KOPT-K1 (cell line): ENCODE measurements around the gene C4A.
"Not testable (repeated sequence)": the region's sequence is repeated elsewhere in the genome, so short reads cannot be mapped to it uniquely, and the experiment has no call there.

Source experiments
- H3K27ac ChIP-seq: fragments of 200-600 bp; sonication (generic); 2 replicates; pipeline ENCODE4 v1.5.1; 2016; ENCODE audit warnings: antibody characterized with exemption, mild to moderate bottlenecking, low read depth, low read length; ENCODE audit not compliant: poor library complexity, severe bottlenecking
- H3K36me3 ChIP-seq: fragments of 200-600 bp; sonication (generic); 2 replicates; pipeline ENCODE4 v1.5.1; 2017; ENCODE audit warnings: antibody characterized with exemption, mild to moderate bottlenecking, low read length, moderate library complexity; ENCODE audit not compliant: insufficient read depth
- H3K9me3 ChIP-seq: fragments of 200-600 bp; sonication (generic); 2 replicates; pipeline ENCODE4 v1.5.1; 2017; ENCODE audit warnings: antibody characterized with exemption, low read length, mild to moderate bottlenecking; ENCODE audit not compliant: insufficient read depth, poor library complexity, severe bottlenecking

Gene C4A

DNA sequence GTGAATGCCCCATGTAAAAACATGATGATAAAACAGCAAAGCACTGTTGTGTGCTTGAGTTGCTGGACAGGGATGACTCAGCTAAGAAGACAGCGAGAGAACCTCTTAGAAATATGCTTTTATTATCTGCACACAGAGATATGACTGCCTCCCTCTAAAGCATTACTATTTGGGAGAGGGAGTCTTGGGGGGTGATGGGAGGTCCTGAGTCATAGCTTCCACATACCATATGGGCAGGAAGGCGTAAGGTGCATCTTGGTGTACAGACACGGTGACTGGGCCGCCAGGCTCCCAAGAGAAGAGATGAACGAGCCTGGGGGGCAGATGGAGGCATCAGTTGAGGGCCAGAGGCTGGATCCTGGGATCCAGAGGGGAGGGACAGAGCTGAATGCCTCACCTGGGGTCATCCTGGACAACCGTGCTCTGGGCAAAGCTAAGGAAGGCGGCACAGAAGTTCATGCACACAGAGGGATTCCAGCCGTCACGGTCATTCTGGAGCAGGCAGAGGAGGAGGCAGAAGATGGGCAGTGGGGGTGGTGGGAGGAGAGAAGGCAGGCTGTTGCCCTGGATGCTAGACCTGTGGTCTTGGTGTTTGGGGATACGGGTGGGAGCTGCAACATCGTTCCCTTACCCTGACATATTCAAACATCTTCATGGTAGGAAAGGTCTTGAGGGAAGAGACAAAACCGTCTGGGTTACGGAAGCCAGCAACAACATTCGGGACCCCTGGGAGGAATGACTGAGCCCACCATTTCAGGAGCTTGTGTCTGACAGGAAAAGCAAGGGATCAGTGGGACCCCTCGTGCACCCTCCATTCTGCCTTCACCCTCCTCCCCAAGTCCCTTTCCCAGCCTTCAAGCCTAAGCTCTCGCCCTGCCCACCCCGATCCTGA, 11.9 kb upstream of the C4A start:
- H3K9me3 ChIP-seq, result no peaks in the 10 kb centered on the region
- H3K27ac ChIP-seq, result no peak overlapping the region
- H3K36me3 ChIP-seq, result peaks cover 61% of the 10 kb centered on the region

DNA sequence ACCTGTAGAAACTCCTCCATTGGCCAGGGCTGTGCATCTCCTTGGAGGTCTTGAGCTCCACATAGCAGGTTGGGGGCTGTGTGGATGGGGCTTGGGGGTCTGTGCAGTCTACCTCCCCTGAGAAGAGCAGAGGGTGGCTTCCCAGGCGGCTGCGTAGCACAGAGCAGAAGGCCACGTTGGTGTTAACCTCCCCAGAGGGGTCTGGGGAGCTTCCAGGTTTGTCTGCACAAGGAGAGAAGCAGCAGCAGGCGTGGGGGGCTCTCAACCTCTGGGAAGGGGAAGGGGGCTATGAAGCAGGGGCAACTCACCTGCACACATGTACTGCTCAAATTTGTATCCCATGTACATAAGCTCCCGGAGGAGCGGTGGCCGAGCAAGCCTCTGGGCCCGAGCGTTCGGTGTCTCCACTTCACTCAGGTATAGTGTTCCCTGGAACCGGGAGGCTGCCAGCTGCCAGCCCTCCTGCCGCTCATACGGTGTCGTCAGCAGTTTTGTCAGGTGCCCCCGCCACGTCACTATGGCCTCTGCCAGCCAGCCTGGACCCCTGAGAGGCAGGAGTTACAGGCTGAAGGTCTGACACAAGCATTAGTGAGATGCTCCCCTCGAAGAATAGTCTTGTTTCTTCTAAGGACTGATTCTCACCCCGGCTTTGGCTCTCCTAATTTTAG, 11.1 kb upstream of the C4A start:
- peaks cover 53% of the 10 kb centered on the region for H3K36me3 ChIP-seq
- peak overlapping the region; percentile 77 for H3K27ac ChIP-seq
- no peaks in the 10 kb centered on the region for H3K9me3 ChIP-seq

DNA sequence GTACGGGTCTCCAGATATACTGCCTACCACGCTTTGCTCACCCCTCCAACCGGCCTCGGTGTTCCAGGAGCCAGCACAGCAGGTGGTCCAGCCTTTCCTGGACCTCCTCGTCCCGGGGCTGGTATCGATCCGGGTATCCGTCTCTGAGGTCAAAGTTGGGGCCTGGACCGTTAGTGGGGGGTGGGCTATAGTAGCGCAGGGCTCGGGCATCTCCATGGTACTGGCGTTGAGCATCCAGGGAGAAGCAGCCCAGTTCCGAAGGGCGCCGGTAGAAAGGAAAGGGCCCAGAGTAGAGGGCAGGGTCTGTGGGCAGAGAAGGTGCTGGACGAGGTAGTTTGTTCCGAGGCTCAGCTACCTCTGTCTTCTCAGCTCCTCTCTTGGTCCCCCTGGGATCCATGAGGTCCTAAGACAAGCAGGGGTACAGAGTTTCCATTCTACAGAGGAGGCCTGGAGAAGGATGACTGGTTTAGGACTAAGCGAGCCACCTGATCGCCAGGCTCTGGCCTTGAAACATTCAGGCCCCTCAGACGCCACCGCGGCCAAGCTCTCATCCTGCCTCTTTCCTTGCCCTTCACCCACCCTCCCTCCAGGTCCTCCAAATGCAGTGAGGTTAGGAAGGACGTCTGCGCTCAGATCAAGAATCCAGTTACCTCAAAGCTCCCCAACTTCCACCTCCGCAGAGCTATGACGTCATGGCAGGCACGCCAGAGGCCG, 10.4 kb upstream of the C4A start:
- H3K36me3 ChIP-seq, result peaks cover 46% of the 10 kb centered on the region
- peak overlapping the region; percentile 77 for H3K27ac ChIP-seq
- no peaks in the 10 kb centered on the region for H3K9me3 ChIP-seq

DNA sequence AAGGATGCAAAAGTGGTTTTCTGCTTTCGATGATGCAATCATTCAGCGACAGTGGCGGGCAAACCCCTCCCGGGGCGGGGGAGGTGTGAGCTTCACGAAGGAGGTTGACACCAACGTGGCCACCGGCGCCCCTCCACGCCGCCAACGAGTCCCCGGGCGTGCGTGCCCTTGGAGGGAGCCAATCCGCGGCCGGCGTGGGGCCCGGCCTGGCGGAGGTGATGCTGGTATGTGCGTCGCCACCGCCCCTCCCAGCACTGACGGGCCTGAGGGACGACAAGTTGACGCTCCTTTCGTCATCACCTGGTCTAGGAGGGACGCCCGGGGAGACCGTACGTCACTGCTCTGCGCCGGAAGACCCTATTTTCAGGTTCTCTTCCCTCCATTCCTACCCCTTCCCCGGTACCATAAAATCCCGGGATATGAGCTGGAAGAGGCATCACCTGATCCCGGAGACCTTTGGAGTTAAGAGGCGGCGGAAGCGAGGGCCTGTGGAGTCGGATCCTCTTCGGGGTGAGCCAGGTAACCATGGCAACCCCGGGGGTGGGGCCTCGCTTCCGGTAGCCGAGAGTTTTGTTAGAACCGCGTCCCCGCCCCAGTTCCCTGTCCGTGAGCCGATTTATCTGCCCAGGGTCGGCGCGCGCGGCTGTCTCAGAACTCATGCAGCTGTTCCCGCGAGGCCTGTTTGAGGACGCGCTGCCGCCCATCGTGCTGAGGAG, 9.7 kb upstream of the C4A start, which contains the start of gene DXO:
Gene DXO, minus strand, starts transcription at position 146 of the 716 bp plus-strand sequence. CDS start 463 bp downstream, outside the sequence.
- Histone ChIP-seq H3K9me3 (no peaks in the 10 kb centered on the region), H3K27ac (peak within 1 kb of the TSS; percentile 77)

DNA sequence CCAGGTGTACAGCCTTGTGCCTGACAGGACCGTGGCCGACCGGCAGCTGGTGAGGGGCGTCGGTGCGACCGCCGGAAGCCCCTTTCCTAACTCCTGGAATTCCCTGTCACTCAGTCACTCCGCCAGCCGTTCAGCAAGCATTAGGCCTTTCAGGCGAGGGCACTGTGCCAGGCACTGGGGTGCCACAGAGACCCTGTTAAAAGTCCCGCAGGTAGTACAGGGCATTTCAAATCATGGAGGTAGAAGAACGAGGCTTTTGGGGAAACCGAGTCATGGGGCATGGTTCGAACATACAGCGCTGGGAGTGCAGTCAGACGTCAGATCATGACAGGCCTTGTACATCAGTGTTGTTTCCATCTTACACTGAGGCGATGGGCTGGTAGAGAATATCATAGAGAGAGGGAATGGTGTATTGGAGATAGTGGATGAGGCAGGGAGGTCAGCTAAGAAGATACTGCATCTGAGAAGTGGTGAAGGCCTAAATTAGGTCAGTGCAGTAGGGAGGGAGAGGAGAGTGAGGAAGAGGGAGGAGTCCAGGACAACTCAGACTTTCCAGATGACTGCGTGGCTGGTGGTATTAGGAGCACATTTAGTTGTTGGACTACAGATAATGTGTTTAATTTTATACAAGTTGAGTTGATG, 9.0 kb upstream of the C4A start:
- Histone ChIP-seq H3K9me3 (no peaks in the 10 kb centered on the region), H3K27ac (peak overlapping the region; percentile 77), H3K36me3 (peaks cover 32% of the 10 kb centered on the region)

More for the DNA sequence above, 9.7 kb upstream of the C4A start, which contains the start of gene DXO:
- H3K36me3 ChIP-seq, result peaks cover 39% of the 10 kb centered on the region

DNA sequence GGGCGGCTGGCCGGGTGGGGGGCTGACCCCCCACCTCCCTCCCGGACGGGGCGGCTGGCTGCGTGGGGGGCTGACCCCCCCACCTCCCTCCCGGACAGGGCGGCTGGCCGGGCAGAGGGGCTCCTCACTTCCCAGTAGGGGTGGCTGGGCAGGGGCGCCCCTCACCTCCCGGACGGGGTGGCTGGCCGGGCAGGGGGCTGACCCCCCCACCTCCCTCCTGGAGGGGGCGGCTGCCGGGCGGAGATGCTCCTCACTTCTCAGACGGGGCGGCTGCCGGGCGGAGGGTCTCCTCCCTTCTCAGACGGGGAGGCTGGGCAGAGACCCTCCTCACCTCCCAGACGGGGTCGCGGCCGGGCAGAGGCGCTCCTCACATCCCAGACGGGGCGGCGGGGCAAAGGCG, 5.8 kb upstream of the C4A start:
- not testable (repeated sequence) for H3K36me3 ChIP-seq, H3K9me3 ChIP-seq, H3K27ac ChIP-seq

DNA sequence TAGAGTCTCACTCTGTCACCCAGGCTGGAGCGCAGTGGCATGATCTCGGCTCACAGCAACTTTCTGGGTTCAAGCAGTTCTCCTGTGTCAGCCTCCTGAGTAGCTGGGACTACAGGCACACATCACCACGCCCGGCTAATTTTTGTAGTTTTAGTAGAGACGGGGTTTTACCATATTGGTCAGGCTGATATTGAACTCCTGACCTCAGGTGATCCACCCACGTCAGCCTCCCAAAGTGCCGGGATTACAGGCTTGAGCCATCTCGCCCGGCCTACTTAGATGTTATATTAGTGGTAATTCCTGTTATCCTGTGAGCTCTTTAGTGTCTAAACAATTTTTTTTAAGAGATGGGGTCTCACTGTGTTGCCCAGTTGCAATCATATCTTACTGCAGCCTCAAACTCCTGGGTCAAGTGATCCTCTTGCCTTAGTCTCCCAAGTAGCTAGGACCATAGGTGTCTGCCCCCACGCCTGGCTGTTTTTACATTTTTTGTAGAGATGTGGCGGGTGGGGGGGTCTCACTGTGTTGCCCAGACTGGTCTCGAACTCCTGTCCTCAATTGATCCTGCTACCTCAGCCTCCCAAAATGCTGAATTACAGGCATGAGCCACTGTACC, 3.9 kb upstream of the C4A start:
- Histone ChIP-seq H3K36me3 (no peaks in the 10 kb centered on the region), H3K27ac (no peak overlapping the region), H3K9me3 (no peaks in the 10 kb centered on the region)

DNA sequence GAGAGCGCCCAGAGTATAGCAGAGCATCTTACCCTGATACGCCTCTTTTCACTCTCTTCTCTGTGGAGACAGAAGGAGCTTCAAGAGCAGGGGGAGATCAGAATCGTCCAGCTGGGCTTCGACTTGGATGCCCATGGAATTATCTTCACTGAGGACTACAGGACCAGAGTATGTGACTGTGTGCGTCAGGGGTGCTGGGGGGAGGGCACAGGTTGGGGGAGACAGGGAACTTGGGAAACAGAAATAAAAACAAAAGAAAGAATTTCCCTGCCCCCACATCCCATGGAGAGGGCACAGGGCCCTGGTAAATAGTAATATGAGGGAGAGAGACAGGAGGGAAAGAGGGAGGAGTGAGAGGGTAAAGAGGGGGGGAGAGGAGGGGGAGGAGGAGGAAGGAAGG, 3.0 kb upstream of the C4A start:
- H3K36me3 ChIP-seq, result no peaks in the 10 kb centered on the region
- H3K9me3 ChIP-seq, result no peaks in the 10 kb centered on the region
- H3K27ac ChIP-seq, result no peak overlapping the region

DNA sequence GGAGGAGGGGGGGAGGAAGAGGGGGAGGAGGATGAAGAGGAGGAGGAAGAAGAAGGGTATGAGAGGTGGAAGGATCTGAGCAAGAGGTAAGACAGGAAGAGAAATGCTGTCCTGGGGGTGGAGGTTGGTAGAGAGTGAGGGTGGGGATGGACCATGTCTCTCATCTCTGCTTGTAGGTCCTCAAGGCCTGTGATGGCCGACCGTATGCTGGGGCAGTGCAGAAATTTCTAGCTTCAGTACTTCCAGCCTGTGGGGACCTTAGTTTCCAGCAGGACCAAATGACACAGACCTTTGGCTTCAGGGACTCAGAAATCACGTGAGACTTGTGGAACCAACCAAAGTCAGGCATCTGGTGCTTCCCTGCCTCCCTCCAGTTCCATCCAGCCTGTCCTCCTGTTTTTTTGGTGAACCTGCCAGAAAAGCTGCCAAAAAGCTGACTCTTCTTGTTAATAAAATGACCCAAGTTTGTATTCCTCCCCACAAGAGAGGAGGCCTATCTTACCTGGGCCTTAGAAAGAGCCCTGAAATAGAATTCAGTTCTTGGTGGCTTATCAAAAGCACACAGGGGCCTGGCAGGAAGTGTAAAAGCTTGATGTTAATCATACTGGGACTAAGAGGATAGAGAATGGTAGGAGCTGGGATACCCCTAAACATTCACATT, 2.5 kb upstream of the C4A start:
- no peaks in the 10 kb centered on the region for H3K9me3 ChIP-seq
- H3K27ac ChIP-seq, result no peak overlapping the region
- no peaks in the 10 kb centered on the region for H3K36me3 ChIP-seq

DNA sequence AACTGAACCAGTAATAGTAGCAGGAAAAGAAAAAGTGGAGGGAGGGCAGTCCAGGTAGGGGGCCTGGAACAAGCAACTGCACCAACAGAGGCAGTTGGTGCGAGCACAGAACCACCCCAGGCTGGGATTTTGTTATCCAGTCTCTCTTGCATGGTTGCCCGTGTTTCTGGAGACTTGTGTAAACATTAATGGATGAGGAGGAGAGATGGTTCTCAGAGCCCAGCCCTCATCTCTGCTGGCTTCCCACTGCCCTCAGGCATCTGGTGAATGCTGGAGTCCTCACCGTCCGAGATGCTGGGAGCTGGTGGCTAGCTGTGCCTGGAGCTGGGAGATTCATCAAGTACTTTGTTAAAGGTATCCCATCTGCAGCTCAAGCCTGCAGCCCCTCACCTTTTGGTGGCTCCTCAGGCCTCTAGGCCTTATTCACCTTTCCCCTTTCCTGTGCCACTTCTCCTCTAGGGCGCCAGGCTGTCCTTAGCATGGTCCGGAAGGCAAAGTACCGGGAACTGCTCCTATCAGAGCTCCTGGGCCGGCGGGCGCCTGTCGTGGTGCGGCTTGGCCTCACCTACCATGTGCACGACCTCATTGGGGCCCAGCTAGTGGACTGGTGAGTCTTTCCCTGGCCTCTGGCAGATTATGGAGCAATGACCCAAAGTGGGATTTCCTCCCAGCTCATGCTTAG, 1.5 kb upstream of the C4A start:
- not testable (repeated sequence) for H3K9me3 ChIP-seq, H3K27ac ChIP-seq, H3K36me3 ChIP-seq

DNA sequence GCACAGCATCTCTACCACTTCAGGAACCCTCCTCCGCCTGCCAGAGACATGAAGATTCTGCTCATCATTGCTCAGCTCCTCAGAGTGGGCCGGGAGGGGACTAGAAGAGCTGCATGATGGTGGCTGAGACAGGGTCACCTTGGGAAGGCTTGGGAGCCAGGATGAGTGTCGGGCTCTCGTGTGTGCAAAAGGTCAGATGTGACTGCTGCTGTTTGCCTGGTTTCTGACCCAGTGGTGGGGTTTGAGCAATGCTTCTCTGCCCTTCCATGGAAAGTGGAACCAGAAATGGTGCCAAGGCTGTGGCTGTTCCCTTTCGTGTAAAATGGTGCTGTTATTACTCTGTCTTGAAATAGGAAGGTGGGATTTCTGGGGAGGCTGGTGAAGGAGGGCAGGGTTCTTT, 859 bp upstream of the C4A start:
- H3K27ac ChIP-seq, H3K36me3 ChIP-seq, H3K9me3 ChIP-seq: not testable (repeated sequence)

DNA sequence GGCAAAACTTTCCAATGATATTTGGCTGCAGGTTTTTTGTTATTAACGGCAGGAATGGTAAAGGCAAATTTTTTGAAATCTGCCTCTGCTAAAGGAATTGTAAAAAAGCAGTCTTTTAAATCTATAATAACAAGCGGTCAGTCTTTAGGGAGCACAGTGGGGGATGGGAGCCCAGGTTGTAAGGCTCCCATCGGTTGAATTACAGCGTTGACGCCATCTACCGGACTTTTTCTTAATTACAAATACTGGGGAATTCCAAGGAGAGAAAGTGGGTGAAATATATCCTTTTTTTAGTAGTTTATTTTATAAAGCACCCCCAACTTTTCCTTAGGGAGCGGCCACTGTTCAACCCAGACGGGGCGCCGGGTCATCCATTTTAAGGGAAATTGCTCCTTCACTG, 7.5 kb downstream of the C4A start:
- H3K9me3 ChIP-seq, H3K36me3 ChIP-seq, H3K27ac ChIP-seq: not testable (repeated sequence)

DNA sequence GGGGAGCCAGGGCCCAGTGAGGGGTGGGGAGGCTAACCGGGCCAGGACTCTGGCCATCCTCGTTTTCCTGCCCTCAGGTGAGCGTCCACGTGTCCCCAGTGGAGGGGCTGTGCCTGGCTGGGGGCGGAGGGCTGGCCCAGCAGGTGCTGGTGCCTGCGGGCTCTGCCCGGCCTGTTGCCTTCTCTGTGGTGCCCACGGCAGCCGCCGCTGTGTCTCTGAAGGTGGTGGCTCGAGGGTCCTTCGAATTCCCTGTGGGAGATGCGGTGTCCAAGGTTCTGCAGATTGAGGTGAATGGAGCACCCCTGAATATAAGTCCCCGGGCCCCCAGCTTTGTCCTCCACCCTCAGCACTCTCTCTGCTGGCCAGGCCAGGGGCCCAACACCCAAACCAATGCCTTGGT, 12.6 kb downstream of the C4A start:
- H3K27ac ChIP-seq, H3K36me3 ChIP-seq, H3K9me3 ChIP-seq: not testable (repeated sequence)
